ENCODE results near the gene ECD.

ECD gene

GRCh38 chr10:73167783-73168464, at the start of gene ECD, which contains the start of gene FAM149B1:
TSS of gene ECD (minus strand) at chr10:73168008. CDS start at chr10:73163937, 4,071 bp downstream.
TSS of gene FAM149B1 (plus strand) at chr10:73168119. CDS start at chr10:73168340, 221 bp downstream.
- DNase-seq (ENCODE audit: low read depth in 2 of 2) = peak; percentile 85 to 87

- DNase-seq (ENCODE audit: low read depth in 2 of 2) = no peak
Measured at GRCh38 chr10:73215749-73216148, 47.9 kb upstream of the ECD start.

- no peak for DNase-seq (ENCODE audit: low read depth in 2 of 2)
Measured at GRCh38 chr10:73211106-73211811, 43.5 kb upstream of the ECD start.

DNA sequence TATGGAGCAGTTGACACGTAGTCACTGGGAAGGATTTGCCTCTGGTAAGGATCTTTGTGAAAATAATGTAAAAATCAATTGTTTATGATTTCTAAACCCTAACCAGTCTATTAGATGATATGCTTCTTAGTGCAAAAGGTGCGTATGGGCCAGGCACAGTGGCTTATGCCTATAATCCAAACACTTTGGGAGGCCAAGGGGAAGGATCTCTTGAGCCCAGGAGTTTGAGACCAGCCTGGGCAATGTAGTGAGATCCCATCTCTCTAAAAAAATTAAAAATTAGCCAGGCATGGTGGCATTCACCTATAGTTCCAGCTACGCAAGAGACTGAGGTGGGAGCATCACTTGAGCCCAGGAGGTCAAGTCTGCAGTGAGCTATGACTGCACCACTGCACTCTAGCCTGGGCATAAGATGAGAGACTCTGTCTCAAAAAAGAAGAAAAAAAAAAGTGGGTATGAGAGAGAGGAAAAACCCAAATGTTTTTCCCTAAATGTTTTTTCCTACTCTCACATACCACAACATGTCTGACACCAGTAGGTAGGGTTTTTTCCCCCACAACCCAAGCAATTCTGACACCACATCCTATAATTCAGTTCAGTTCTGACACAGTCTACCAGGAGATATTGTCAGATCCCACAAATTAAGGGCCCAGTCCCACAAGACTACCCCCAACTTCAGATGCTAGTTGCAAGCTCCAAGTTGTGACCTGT, 42.7 kb upstream of the ECD start:
- no peak for DNase-seq (ENCODE audit: low read depth in 2 of 2)

DNA sequence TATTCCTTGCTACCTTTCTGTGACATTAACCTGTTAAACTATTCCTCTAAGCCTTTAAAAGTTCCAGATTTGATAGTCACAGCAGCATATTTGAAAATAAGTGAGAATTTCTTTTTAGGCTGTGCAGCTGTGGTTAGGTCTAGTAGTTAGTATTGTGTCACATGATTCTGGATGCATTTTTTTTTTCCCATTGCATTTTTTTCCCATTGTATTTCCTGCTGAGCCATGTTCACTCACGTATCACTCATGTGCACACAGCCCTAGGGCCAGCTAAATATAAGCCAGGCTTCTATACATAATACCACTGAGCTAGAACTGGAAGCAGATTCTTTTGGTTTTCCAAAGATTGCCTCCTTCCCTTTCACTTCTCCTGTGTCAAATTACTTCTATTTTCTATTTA, 41.9 kb upstream of the ECD start:
- DNase-seq (ENCODE audit: low read depth in 2 of 2) = peak in 1 of 2 experiments; percentile 0

- DNase-seq (ENCODE audit: low read depth in 2 of 2) = no peak
Measured at GRCh38 chr10:73207883-73208282, 40.1 kb upstream of the ECD start.

DNA sequence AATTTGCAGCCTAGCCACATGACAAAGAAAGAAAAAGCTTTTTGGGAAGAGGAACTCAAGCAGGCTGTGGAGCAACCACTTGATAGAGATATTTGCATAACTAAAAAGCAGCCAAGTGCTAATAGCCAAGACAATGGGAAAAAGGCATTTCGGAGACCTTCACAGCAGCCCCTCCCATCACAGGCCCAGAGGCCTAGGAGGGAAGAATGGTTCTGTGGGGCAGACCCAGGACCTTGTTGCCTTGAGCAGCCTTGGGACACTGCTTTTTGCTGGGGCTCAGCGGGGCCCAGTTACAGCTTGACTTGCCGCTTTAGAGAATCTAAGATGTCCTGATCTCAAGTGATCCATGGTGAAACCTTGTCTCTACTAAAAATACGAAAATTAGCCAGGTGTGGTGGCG, 38.6 kb upstream of the ECD start:
- no peak for DNase-seq (ENCODE audit: low read depth in 2 of 2)

DNA sequence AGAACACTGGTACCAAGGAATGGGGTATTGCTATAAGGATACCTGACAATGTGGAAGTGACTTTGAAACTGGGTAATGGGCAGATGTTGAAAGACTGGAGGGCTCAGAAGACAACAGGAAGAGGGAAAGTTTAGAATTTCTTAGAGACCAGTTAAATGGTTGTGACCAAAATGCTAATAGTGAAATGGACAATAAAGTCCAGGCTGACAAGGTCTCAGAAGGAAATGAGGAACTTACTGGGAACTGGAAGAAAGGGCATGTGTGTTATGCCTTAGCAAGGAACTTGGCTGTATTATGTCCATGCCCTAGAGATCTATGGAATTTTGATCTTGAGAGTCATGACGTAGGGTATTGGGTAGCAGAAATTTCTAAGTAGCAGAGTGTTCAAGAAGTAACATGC, 38.1 kb upstream of the ECD start:
- DNase-seq (ENCODE audit: low read depth in 2 of 2) = no peak

- no peak for DNase-seq (ENCODE audit: low read depth in 2 of 2)
Measured at GRCh38 chr10:73205081-73205480, 37.3 kb upstream of the ECD start.

DNA sequence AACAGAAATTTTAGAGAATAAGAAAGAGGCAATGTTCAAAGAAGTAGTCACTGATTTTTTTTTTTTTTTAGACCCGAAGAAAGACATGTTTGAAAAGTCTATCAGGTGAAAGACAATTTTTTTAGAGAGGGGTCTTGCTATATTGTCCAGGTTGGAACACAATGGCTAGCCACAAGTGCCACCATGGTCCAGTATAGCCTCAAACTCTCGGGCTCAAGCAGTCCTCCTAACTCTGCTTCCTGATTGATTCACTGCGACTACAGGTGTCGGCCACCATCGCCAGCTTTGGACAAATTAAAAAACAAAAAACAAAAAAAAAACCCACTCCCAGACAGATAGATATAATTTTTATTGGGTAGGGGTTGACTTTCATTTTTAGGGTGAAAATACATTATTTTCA, 22.4 kb upstream of the ECD start:
- DNase-seq (ENCODE audit: low read depth in 2 of 2) = no peak

DNA sequence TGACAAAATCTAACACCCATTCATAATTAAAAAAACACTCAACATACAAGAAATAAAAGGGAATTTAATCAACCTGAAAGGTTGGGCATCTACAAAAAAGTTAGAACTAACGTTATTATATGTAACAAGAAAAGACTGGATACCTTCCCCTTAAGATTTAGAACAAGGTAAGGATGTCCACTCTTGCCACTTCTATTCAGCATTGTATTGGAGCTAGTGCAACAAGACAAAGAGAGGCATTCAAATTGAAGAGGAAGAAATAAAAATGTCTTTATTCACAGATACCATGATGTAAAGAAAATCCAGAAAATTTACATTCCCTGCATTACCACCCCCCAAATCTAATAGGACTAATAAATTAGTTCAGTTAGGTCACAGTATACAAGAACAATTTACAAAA, 18.5 kb upstream of the ECD start:
- DNase-seq (ENCODE audit: low read depth in 2 of 2) = no peak

- DNase-seq (ENCODE audit: low read depth in 2 of 2) = no peak
Measured at GRCh38 chr10:73183667-73184281, 16.0 kb upstream of the ECD start.

DNA sequence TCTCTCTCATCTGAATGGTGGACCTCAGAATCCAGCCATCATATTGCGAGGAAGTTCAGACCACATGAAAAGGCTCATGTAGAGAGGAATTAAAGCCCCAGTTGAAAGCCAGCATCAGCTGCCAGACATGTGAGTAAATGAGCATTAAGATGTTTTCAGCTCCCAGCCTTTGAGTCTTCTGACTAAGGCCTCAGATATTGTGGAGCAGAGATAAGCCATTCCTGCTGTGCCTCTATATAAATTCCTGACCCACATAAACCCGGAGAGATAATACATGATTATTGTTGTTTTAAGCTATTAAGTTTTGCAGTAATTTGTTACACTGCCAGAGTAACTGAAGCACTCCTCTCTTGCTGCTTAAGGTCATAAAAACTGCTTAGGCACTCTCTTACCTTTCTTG, 14.8 kb upstream of the ECD start:
- DNase-seq (ENCODE audit: low read depth in 2 of 2) = no peak

DNA sequence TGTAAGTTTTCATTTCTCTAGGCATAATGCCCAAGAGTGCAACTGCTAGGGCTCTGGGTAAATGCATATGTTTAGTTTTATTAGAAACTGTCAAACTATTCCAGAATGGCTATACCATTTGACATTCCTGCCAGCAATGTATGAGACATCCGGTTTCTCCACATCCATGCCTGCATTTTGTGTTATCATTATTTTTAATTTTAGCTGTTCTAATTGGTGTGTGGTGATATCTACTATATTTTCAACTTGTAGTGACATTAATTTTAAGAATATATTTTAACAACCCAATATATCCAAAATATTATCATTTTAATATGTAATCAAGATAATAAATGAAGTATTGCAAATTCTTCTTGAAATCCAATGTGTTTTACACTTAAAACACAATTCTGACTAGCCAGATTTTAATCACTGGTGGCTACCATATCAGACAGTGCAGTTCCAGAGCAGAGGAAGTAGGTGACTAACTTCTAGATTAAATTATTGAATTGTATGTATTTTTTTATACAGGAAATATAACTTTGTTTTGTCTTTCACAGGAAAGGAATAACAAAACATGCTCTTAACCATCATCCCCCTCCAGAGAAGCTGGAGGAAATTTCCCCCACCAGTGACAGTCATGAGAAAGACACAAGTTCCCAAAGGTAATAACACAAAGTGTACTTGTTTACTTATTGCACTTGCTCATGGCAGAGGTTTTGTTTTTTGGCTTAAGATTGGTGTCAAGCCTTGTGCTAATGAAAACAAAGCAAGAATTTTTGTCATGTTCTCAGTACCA, 6.5 kb upstream of the ECD start:
- DNase-seq (ENCODE audit: low read depth in 2 of 2) = no peak

DNA sequence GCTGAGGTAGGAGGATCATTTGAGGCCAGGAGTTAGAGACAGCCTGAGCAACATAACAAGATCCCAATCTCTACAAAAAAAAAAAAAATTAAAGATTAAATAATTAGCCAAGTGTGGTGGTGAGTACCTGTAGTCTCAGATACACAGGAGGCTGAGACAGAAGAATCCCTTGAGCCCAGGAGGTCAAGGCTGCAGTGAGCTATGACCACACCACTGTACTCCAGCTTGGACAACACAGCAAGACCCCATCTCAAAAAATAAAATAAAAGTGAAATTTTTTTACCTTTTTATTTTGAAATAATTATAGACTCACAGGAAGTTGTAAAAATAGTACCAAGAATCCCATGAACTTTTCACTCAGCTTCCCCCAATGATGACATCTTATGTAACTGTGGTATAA, 5.1 kb upstream of the ECD start:
- DNase-seq (ENCODE audit: low read depth in 2 of 2) = no peak

GRCh38 chr10:73169320-73169719, 1.5 kb upstream of the ECD start:
- no peak for DNase-seq (ENCODE audit: low read depth in 2 of 2)

GRCh38 chr10:73168465-73168803, 626 bp upstream of the ECD start:
- DNase-seq (ENCODE audit: low read depth in 2 of 2) = no peak

GRCh38 chr10:73167458-73167782, 388 bp downstream of the ECD start:
- DNase-seq (ENCODE audit: low read depth in 2 of 2) = no peak

GRCh38 chr10:73166972-73167371, 836 bp downstream of the ECD start:
- no peak for DNase-seq (ENCODE audit: low read depth in 2 of 2)

DNA sequence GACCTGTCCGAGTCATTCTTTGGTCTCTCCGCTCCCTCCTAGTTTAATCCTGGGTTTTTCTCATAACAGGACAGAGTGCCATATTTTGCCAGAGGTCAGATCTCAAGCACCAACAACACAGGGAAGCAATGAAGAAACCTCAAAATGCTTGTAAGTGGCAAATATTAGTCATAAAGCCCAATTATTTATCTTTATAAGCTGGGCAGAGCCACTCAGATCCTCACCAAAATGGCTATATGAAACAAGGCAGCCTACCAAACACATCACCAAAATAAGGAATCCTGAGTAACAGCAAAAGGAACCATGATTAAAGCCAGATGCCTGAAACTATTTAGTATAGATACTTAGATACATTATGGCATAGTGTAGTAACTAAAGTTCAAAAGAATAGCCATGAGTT, 4.7 kb downstream of the ECD start:
- no peak for DNase-seq (ENCODE audit: low read depth in 2 of 2)

DNA sequence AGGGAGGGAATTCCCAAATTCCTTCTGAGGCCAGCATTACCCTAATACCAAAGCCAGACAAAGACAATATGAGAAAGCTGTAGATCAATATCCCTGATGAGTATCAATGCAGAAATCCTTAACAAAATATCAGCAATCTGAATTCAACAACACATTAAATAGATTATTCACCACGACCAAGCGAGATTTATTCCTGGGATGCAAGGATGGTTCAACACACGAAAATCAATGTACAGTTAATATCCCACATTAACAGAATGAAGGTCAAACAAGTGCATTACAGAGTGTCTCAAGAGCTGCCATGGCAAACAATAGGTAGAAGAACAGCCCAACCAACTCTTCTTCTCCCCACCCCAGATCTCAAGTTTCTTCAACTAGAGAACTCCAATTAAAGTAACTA, 6.1 kb downstream of the ECD start:
- DNase-seq (ENCODE audit: low read depth in 2 of 2) = no peak

DNA sequence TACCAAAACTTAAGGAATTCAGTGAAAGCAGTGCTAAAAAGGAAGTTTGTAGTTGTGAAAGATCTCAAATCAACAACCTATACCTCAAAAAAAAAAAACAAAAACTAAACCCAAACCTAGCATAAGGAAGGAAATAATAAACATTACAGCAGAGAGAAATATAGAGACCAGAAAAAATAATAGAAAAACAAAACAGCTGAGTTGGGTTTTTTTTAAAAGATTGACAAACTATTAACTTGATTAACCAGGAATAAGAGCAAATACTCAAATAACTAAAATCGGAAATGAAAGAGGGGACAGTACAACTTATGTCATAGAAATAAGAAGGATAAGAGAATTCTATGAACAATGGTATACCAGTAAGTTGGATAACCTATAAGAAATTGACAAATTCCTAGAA, 6.7 kb downstream of the ECD start:
- DNase-seq (ENCODE audit: low read depth in 2 of 2) = no peak
